NCI-H82 treated with DMSO at 0.1 percent for 48 hours (cell line): Measurements from ENCODE around the gene PIK3CG.

Source experiments
- DNase-seq: peaks from one replicate; lab custom pipeline; 2025; ENCODE audit not compliant: unreplicated experiment; lab: John Stamatoyannopoulos, UW

The PIK3CG gene

GRCh38 chr7:106858618-106859532 lies 6.2 kb upstream of the PIK3CG start:
- DNase-seq = no peak

GRCh38 chr7:106862317-106863089 lies 2.6 kb upstream of the PIK3CG start:
- DNase-seq = no peak

GRCh38 chr7:106863274-106863997 lies 1.6 kb upstream of the PIK3CG start:
- DNase-seq = no peak

- DNase-seq = no peak
Measured at GRCh38 chr7:106864298-106865081, 592 bp upstream of the PIK3CG start.

GRCh38 chr7:106866298-106867281 lies 1.5 kb downstream of the PIK3CG start:
- DNase-seq = no peak

GRCh38 chr7:106867641-106868351 lies 2.7 kb downstream of the PIK3CG start:
- no peak for DNase-seq

- no peak for DNase-seq
Measured at GRCh38 chr7:106868364-106868763, 3.3 kb downstream of the PIK3CG start.

- DNase-seq = no peak
Measured at GRCh38 chr7:106869954-106870353, 4.9 kb downstream of the PIK3CG start.

GRCh38 chr7:106870528-106870927 lies 5.4 kb downstream of the PIK3CG start:
- no peak for DNase-seq

GRCh38 chr7:106870983-106871410 lies 5.9 kb downstream of the PIK3CG start:
- no peak for DNase-seq

- DNase-seq = no peak
Measured at GRCh38 chr7:106871793-106872571, 6.9 kb downstream of the PIK3CG start.

- DNase-seq = no peak
Measured at GRCh38 chr7:106872763-106873162, 7.7 kb downstream of the PIK3CG start.

GRCh38 chr7:106874076-106874475 lies 9.0 kb downstream of the PIK3CG start:
- DNase-seq = no peak

- DNase-seq = no peak
Measured at GRCh38 chr7:106875508-106875907, 10.4 kb downstream of the PIK3CG start.

GRCh38 chr7:106878748-106879439 lies 13.8 kb downstream of the PIK3CG start:
- DNase-seq = no peak

- no peak for DNase-seq
Measured at GRCh38 chr7:106881984-106882383, 16.9 kb downstream of the PIK3CG start.

- DNase-seq = no peak
Measured at GRCh38 chr7:106883456-106884026, 18.5 kb downstream of the PIK3CG start.
